ENCODE measurements around the gene ZNF205.

GRCh38 chr16:3141781-3142311 lies 29.5 kb downstream of the ZNF205 start:
- TF ChIP-seq CTCF (conservative IDR thresholded peaks at IDR 0.05) (no peak), EZH2 (IDR thresholded peaks at IDR 0.05; ENCODE audit: low read depth) (no peak)
